BJ (cell line): ENCODE results near the gene NEK9. TPM values are rescaled to one million over a fixed set of nuclear protein-coding genes. Genes with fewer than 3 reads are reported as not detected.

ENCODE experiments used
- CTCF ChIA-PET: fragments of 350-600 bp; formaldehyde crosslinking; extraction: SDS; loops from one replicate; lab custom pipeline; 2021; ENCODE audit warnings: antibody characterized with exemption, inconsistent platforms; lab: Yijun Ruan, JAX
- POLR2A ChIA-PET: fragments of 300-600 bp; sonication (Branson Sonifier 250); formaldehyde crosslinking; extraction: SDS; loops from one replicate; lab custom pipeline; 2021; ENCODE audit warnings: antibody characterized with exemption; lab: Charles Lee
- DNase-seq: peaks from one replicate; pipeline ENCODE4 v3.0.0-alpha.2; 2011; ENCODE audit warnings: low read depth
- H3K27me3 ChIP-seq: 2 replicates; pipeline ENCODE4 v1.6.0; 2011; ENCODE audit warnings: low read length; ENCODE audit not compliant: control insufficient read depth, insufficient read depth
- H3K36me3 ChIP-seq: 2 replicates; pipeline ENCODE4 v1.5.1; 2011; ENCODE audit warnings: low read length; ENCODE audit not compliant: control insufficient read depth, insufficient read depth
- H3K4me3 ChIP-seq: 2 replicates; pipeline ENCODE4 v1.5.1; 2011; ENCODE audit warnings: low read depth, mild to moderate bottlenecking, control low read depth, low read length
- polyA plus RNA-seq: library from polyadenylated mRNA; depleted of rRNA; stranded (reverse); fragments of >200 nt; gene quantifications from 2 replicates; pipeline ENCODE4 v1.2.3, GENCODE V29; 2011
- TF ChIP-seq, protein P1 (sequence below): IDR thresholded peaks from 2 replicates; pipeline ENCODE4 v1.5.1; 2011; ENCODE audit warnings: low read depth, mild to moderate bottlenecking, control low read depth, inconsistent platforms, low read length, moderate library complexity; ENCODE audit not compliant: insufficient read depth

The NEK9 gene
- polyA plus RNA-seq, 1 experiment, result 38.1 TPM

- no peaks in the 10 kb centered on the region for H3K36me3 ChIP-seq
- H3K4me3 ChIP-seq, result no peak overlapping the region
- ChIA-PET POLR2A (no interaction called here), CTCF (no interaction called here)
- peak; percentile 62 for DNase-seq
- no peaks in the 10 kb centered on the region for H3K27me3 ChIP-seq
- TF ChIP-seq, protein P1, sequence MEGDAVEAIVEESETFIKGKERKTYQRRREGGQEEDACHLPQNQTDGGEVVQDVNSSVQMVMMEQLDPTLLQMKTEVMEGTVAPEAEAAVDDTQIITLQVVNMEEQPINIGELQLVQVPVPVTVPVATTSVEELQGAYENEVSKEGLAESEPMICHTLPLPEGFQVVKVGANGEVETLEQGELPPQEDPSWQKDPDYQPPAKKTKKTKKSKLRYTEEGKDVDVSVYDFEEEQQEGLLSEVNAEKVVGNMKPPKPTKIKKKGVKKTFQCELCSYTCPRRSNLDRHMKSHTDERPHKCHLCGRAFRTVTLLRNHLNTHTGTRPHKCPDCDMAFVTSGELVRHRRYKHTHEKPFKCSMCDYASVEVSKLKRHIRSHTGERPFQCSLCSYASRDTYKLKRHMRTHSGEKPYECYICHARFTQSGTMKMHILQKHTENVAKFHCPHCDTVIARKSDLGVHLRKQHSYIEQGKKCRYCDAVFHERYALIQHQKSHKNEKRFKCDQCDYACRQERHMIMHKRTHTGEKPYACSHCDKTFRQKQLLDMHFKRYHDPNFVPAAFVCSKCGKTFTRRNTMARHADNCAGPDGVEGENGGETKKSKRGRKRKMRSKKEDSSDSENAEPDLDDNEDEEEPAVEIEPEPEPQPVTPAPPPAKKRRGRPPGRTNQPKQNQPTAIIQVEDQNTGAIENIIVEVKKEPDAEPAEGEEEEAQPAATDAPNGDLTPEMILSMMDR, result no peak
Observed at GRCh38 chr14:75059642-75060041, 67.2 kb downstream of the NEK9 start.

GRCh38 chr14:75054421-75054820 lies 72.4 kb downstream of the NEK9 start:
- TF ChIP-seq, protein P1, result no peak
- DNase-seq, result no peak
- H3K27me3 ChIP-seq, result no peaks in the 10 kb centered on the region
- H3K36me3 ChIP-seq, result no peaks in the 10 kb centered on the region
- CTCF ChIA-PET, result interaction anchor here (0.6 kb wide), 1 partner anchor 13 kb away, joined by 3 read pairs; no protein-coding TSS in a partner anchor
- H3K4me3 ChIP-seq, result no peak overlapping the region
- POLR2A ChIA-PET, result no interaction called here

DNA sequence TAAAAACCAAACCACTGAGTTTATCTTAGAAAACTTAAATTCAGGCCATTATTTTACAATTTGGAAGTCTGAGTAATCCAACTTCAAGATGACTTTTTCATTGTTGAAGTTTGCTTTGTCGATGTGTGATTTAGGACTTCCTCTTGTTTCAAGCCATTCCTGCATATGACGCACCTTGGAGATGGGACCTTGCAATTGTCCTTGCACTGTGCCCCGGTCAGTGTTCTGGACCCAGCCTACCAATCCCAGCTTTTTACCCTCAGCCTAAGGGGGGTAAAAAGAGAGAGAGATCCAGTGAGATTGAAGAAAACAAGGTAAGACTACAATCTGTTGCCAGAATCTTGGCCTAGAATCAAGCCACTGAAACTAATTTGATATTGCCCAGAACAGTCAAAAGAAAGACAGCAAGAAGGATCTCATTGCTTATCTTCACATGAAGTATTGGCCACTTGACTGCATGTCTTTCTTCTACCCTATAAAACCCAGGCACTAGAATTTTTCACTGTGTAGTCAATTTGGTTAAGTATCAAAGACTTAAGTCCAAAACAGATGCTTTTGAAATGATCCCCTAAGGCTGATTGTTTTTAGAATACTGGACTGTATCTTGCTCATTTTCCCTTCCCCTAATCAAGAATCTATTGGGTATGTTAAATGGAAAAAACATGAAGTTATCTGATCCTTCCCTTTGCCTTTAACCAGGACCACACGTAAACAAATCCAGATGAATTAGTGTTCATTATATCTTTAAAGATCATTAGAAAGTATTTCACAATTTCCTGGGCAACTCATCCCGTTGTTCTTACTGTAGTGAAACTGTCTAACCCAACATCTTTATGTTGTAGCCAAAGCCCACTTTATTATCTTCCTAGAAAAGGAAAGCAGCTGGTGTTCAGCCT lies 73.2 kb downstream of the NEK9 start:
- TF ChIP-seq, protein P1, result no peak
- H3K4me3 ChIP-seq, result no peak overlapping the region
- H3K36me3 ChIP-seq, result no peaks in the 10 kb centered on the region

GRCh38 chr14:75051556-75051899 lies 75.3 kb downstream of the NEK9 start:
- ChIA-PET POLR2A (no interaction called here), CTCF (no interaction called here)
- TF ChIP-seq, protein P1, result no peak
- no peak for DNase-seq
- H3K36me3 ChIP-seq, result no peaks in the 10 kb centered on the region
- H3K27me3 ChIP-seq, result no peaks in the 10 kb centered on the region
- H3K4me3 ChIP-seq, result no peak overlapping the region

More for the DNA sequence above, 73.2 kb downstream of the NEK9 start:
- H3K27me3 ChIP-seq, result no peaks in the 10 kb centered on the region
- peak; percentile 77 for DNase-seq
- CTCF ChIA-PET, result no interaction called here
- POLR2A ChIA-PET, result no interaction called here

DNA sequence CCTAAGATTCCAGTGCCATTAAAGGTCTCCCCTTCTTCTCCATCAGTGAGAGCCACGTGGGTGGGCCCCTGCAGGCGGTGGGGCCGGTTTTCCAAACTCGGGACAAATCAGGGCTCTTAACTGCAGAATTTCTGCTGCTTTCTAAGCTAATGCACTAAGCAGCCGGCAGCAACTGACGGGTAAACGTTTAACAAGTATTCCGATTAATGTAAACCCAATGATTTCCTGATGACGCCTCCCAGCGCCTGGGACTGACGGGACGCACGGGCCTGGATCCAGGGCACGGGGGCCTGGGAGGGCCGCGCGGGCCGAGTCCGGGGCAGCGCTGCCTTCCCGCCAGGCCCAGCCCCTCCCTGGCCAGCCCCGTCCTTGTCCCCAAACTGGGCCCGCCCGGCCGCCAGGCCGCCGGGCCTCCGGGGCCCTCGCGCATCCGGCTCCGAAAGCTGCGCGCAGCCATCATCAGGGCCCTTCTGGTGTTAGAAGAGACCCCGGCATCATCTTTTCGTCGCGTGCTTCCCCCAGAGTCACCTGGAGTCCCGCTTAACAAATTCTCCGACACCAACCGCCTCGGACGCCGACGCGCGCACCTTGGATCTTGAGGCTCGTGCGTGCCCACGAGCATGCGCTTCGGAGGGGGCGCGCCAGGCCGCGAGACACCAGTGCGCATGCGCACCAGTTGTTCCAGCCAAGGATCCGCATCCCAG lies 75.8 kb downstream of the NEK9 start, which contains the start of gene MLH3:
MLH3 (minus strand) TSS at position 616 of the 704 bp plus-strand sequence. CDS start 1,812 bp downstream, outside the sequence.
- Histone ChIP-seq H3K27me3 (no peaks in the 10 kb centered on the region), H3K36me3 (no peaks in the 10 kb centered on the region), H3K4me3 (peak within 1 kb of the TSS; percentile 36)
- ChIA-PET POLR2A (no interaction called here), CTCF (interaction anchor here (2.3 kb wide), 1 partner anchor 37 kb away, joined by 6 read pairs; no protein-coding TSS in a partner anchor)
- DNase-seq, result no peak
- TF ChIP-seq, protein P1, result no peak
